ENCODE results near the gene PURA. TPM values are rescaled to one million over a fixed set of nuclear protein-coding genes. Genes with fewer than 3 reads are reported as not detected.

PURA gene
- polyA plus RNA-seq, 3 donors = 1.1 to 1.6 (median 1.2) TPM

DNA sequence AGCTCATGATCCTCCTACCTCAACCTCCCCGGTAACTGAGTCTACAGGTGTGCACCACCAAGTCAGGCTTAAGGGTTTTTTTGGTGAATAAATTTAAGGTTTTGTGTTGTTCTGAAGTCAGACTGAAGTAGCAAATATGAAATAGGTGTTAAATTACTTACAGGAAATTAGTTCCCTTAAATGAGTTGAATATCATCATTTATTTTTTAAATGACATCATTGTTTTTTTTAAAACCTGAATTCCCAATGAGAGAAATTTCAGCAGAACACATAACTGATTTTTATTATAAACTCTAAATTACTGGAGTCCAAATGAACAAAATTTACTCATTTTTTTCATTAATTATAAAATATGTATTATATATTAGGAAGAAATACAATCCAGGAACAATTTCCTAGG lies 37.8 kb upstream of the PURA start:
- WGBS (ENCODE audit: insufficient coverage) = no CpG with 5 or more reads among the region's 1 CpG
- Histone ChIP-seq H2AFZ (ENCODE audit: insufficient read depth, low read depth, low read length, poor library complexity, severe bottlenecking) (no peak overlapping the region), H3K27me3 (ENCODE audit: control insufficient read depth in 2 of 2, insufficient read depth in 2 of 2, low read length in 2 of 2) (peaks cover 13 to 39% of the 10 kb centered on the region in 2 donors), H3K4me3 (replicated peaks in 1 of 3; ENCODE audit: low read depth in 2 of 3, low read length in 3 of 3) (no peak overlapping the region), H3K27ac (ENCODE audit: low read depth in 1 of 2, low read length in 2 of 2) (no peak overlapping the region), H3K36me3 (replicated peaks in 1 of 2; ENCODE audit: control insufficient read depth in 1 of 2, insufficient read depth in 2 of 2, low read length in 2 of 2) (no peaks in the 10 kb centered on the region), H4K20me1 (ENCODE audit: insufficient read depth, low read length) (no peaks in the 10 kb centered on the region), H3K79me2 (ENCODE audit: insufficient read depth, low read length) (no peaks in the 10 kb centered on the region), H3K4me1 (ENCODE audit: control insufficient read depth in 1 of 2, insufficient read depth in 2 of 2, low read length in 2 of 2) (no peaks in the 10 kb centered on the region), H3K9ac (ENCODE audit: insufficient read depth, low read length, poor library complexity, severe bottlenecking) (no peak overlapping the region), H3K4me2 (replicated peaks; ENCODE audit: extremely low read depth, low read length, poor library complexity, severe bottlenecking) (no peak overlapping the region), H3K9me3 (replicated peaks in 1 of 2; ENCODE audit: control insufficient read depth in 1 of 2, insufficient read depth in 1 of 2, low read length in 2 of 2) (no peaks in the 10 kb centered on the region)
- Mint-ChIP-seq H3K36me3 (no peaks in the 10 kb centered on the region), H3K27me3 (ENCODE audit: low read depth in 3 of 3) (peaks cover 12 to 46% (median 26%) of the 10 kb centered on the region in 3 donors), H3K9me3 (peaks cover 0 to 2% (median 0%) of the 10 kb centered on the region in 7 donors), H3K4me3 (no peak overlapping the region), H3K4me1 (no peaks in the 10 kb centered on the region), H3K27ac (no peak overlapping the region)
- no peak for TF ChIP-seq CTCF (IDR thresholded peaks at IDR 0.05)
- intact Hi-C loops (cut with micrococcal nuclease) = loop anchor here (5.0 kb wide), 1 partner anchor 66 kb away; no protein-coding TSS in a partner anchor
- no peak for DNase-seq

DNA sequence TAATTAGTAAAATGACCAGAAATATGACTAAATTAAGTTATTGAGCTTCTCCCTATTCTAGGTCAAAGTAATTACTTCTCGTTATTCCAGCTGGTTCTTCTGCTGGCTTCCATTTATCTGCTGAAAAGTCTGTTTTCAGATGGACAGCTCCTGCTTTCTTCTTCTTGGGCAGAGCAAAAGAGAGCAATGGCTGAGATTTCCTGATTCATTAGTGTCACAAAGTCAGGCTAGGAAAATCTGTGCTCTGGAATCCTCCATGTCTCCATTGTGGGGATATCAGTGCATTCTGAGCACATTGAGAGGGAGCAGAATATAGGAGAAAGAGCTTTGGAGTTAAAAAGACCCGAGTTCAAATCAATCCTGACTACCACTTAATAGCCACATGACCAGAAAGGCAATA lies 37.1 kb upstream of the PURA start:
- no peaks in the 10 kb centered on the region for H3K4me1 Mint-ChIP-seq
- H3K27ac Mint-ChIP-seq = no peak overlapping the region

More for the DNA sequence above, 37.1 kb upstream of the PURA start:
- H3K4me2 ChIP-seq (replicated peaks; ENCODE audit: extremely low read depth, low read length, poor library complexity, severe bottlenecking) = no peak overlapping the region
- no peak for TF ChIP-seq CTCF (IDR thresholded peaks at IDR 0.05)
- H3K27ac ChIP-seq (ENCODE audit: low read depth in 1 of 2, low read length in 2 of 2) = no peak overlapping the region
- 100% methylated on average over 1 of the region's 2 CpGs for WGBS (ENCODE audit: insufficient coverage)
- Mint-ChIP-seq H3K9me3 (peaks cover 0 to 2% (median 0%) of the 10 kb centered on the region in 7 donors), H3K4me3 (peak overlapping the region in 1 of 2 donors; percentile 31), H3K27me3 (ENCODE audit: low read depth in 3 of 3) (peaks cover 14 to 48% (median 31%) of the 10 kb centered on the region in 3 donors), H3K36me3 (no peaks in the 10 kb centered on the region)
- H3K4me3 ChIP-seq (replicated peaks in 1 of 3; ENCODE audit: low read depth in 2 of 3, low read length in 3 of 3) = no peak overlapping the region
- peaks cover 13 to 39% of the 10 kb centered on the region in 2 donors for H3K27me3 ChIP-seq (ENCODE audit: control insufficient read depth in 2 of 2, insufficient read depth in 2 of 2, low read length in 2 of 2)
- no peak for DNase-seq
- H3K9me3 ChIP-seq (replicated peaks in 1 of 2; ENCODE audit: control insufficient read depth in 1 of 2, insufficient read depth in 1 of 2, low read length in 2 of 2) = no peaks in the 10 kb centered on the region
- no peaks in the 10 kb centered on the region for H3K4me1 ChIP-seq (ENCODE audit: control insufficient read depth in 1 of 2, insufficient read depth in 2 of 2, low read length in 2 of 2)
- H3K9ac ChIP-seq (ENCODE audit: insufficient read depth, low read length, poor library complexity, severe bottlenecking) = no peak overlapping the region
- H4K20me1 ChIP-seq (ENCODE audit: insufficient read depth, low read length) = no peaks in the 10 kb centered on the region
- intact Hi-C loops (cut with micrococcal nuclease) = loop anchor here (5.0 kb wide), 1 partner anchor 66 kb away; no protein-coding TSS in a partner anchor
- H2AFZ ChIP-seq (ENCODE audit: insufficient read depth, low read depth, low read length, poor library complexity, severe bottlenecking) = no peak overlapping the region
- H3K79me2 ChIP-seq (ENCODE audit: insufficient read depth, low read length) = no peaks in the 10 kb centered on the region
- no peaks in the 10 kb centered on the region for H3K36me3 ChIP-seq (replicated peaks in 1 of 2; ENCODE audit: control insufficient read depth in 1 of 2, insufficient read depth in 2 of 2, low read length in 2 of 2)
